GM12864 (cell line): Measurements from ENCODE around the gene UNC13C.

Source experiments
- DNase-seq: peaks from one replicate; pipeline ENCODE4 v3.0.0-alpha.2; 2011; ENCODE audit warnings: low read depth
- H3K4me3 ChIP-seq: 2 replicates; pipeline ENCODE4 v1.5.1; 2011; ENCODE audit warnings: mild to moderate bottlenecking, low read depth, low read length, control low read depth
- CTCF ChIP-seq: IDR thresholded peaks from 2 replicates; pipeline ENCODE4 v1.5.1; 2011; ENCODE audit warnings: low read depth, mild to moderate bottlenecking, moderate library complexity, low read length, control low read depth, inconsistent platforms; ENCODE audit errors: missing control alignments

UNC13C gene

GRCh38 chr15:54099010-54099409 is 120.8 kb downstream of the UNC13C start:
- DNase-seq: no peak
- TF ChIP-seq CTCF: no peak
- H3K4me3 ChIP-seq: no peak overlapping the region

- no peak overlapping the region for H3K4me3 ChIP-seq
- no peak for TF ChIP-seq CTCF
- DNase-seq: no peak
Measured at GRCh38 chr15:54101664-54102270, 123.5 kb downstream of the UNC13C start.

GRCh38 chr15:54102704-54103103 is 124.5 kb downstream of the UNC13C start:
- TF ChIP-seq CTCF: no peak
- H3K4me3 ChIP-seq: no peak overlapping the region
- no peak for DNase-seq

GRCh38 chr15:54109014-54109413 is 130.8 kb downstream of the UNC13C start:
- H3K4me3 ChIP-seq: no peak overlapping the region
- TF ChIP-seq CTCF: no peak
- no peak for DNase-seq

GRCh38 chr15:54119051-54119450 is 140.8 kb downstream of the UNC13C start:
- no peak for TF ChIP-seq CTCF

GRCh38 chr15:54120949-54121463 is 142.8 kb downstream of the UNC13C start:
- TF ChIP-seq CTCF: no peak
- H3K4me3 ChIP-seq: no peak overlapping the region
- no peak for DNase-seq

More at GRCh38 chr15:54119051-54119450, 140.8 kb downstream of the UNC13C start:
- no peak for DNase-seq
- no peak overlapping the region for H3K4me3 ChIP-seq

GRCh38 chr15:54127574-54127973 is 149.3 kb downstream of the UNC13C start:
- H3K4me3 ChIP-seq: no peak overlapping the region
- no peak for TF ChIP-seq CTCF
- DNase-seq: no peak
